Measurements from ENCODE around the gene NMT1. TPM values are rescaled to one million over a fixed set of nuclear protein-coding genes. Genes with fewer than 3 reads are reported as not detected.

The NMT1 gene
- total RNA-seq, 1 experiment from 2014 or later = 173 TPM

GRCh38 chr17:45091778-45092425, 30.8 kb downstream of the NMT1 start:
- Histone ChIP-seq H3K9me3 (ENCODE audit: control insufficient read depth in 1 of 2, insufficient read depth in 1 of 2, low read depth in 1 of 2, low read length in 2 of 2) (no peaks in the 10 kb centered on the region), H3K4me3 (replicated peaks in 1 of 2; ENCODE audit: low read depth in 1 of 2, low read length in 2 of 2) (no peak overlapping the region), H3K9ac (ENCODE audit: low read length) (no peak overlapping the region), H2AFZ (ENCODE audit: low read depth, low read length, poor library complexity, severe bottlenecking) (no peak overlapping the region), H3K9me2 (ENCODE audit: insufficient read depth) (no peaks in the 10 kb centered on the region), H3K79me2 (ENCODE audit: insufficient read depth, low read length) (peaks cover 23% of the 10 kb centered on the region), H4K20me1 (ENCODE audit: insufficient read depth) (peaks cover 4% of the 10 kb centered on the region; the same call in 1 of the 2 replicates), H3K4me1 (ENCODE audit: control insufficient read depth in 1 of 2, insufficient read depth in 2 of 2, low read length in 2 of 2) (peaks cover 3 to 24% of the 10 kb centered on the region in 2 experiments), H3K4me2 (ENCODE audit: low read length) (no peak overlapping the region), H3K27ac (ENCODE audit: low read depth, low read length) (0 out of 2 replicates have a peak overlapping the region, but pooled peaks have one; percentile 16), H3K36me3 (ENCODE audit: control insufficient read depth in 1 of 2, insufficient read depth in 2 of 2, low read length in 2 of 2) (peaks cover 53 to 62% of the 10 kb centered on the region in 2 experiments), H3K27me3 (ENCODE audit: insufficient read depth, low read length) (no peaks in the 10 kb centered on the region)
- TF ChIP-seq MAX (IDR thresholded peaks at IDR 0.05) (no peak), SRF (IDR thresholded peaks at IDR 0.05; ENCODE audit: low read depth) (no peak), POLR2AphosphoS5 (IDR thresholded peaks at IDR 0.05; ENCODE audit: low read depth, low read length) (no peak)
- intact Hi-C loops (cut with micrococcal nuclease) = loop anchor here (10.0 kb wide), 1 partner anchor 317 kb away; no protein-coding TSS in a partner anchor
- ChIA-PET CTCF (no interaction called here), RAD21 (ENCODE audit: low non-redundant PET in 1 of 2, low total read pairs in 2 of 2, uncharacterized antibody in 2 of 2, unreplicated experiment in 2 of 2) (no interaction called here), POLR2A (no interaction called here)
- DNase-seq (ENCODE audit: low read depth, low spot score) (no peak), ATAC-seq (no peak)
- no TSS peak for BruUV-seq (replicated peaks)

GRCh38 chr17:45092911-45093430, 31.9 kb downstream of the NMT1 start:
- H3K9me3 ChIP-seq (ENCODE audit: control insufficient read depth in 1 of 2, insufficient read depth in 1 of 2, low read depth in 1 of 2, low read length in 2 of 2) = no peaks in the 10 kb centered on the region
- POLR2A ChIA-PET = no interaction called here
- intact Hi-C loops (cut with micrococcal nuclease) = loop anchor here (10.0 kb wide), 1 partner anchor 318 kb away; no protein-coding TSS in a partner anchor
- H3K36me3 ChIP-seq (ENCODE audit: control insufficient read depth in 1 of 2, insufficient read depth in 2 of 2, low read length in 2 of 2) = peaks cover 49 to 61% of the 10 kb centered on the region in 2 experiments
- H4K20me1 ChIP-seq (ENCODE audit: insufficient read depth) = no peaks in the 10 kb centered on the region
- H3K9ac ChIP-seq (ENCODE audit: low read length) = peak overlapping the region; percentile 9; the same call in 1 of the 2 replicates
- peak overlapping the region; percentile 41 for H3K4me2 ChIP-seq (ENCODE audit: low read length)
- H3K4me1 ChIP-seq (ENCODE audit: control insufficient read depth in 1 of 2, insufficient read depth in 2 of 2, low read length in 2 of 2) = peaks cover 3 to 24% of the 10 kb centered on the region in 2 experiments
- CTCF ChIA-PET = no interaction called here
- no peak overlapping the region for H3K4me3 ChIP-seq (replicated peaks in 1 of 2; ENCODE audit: low read depth in 1 of 2, low read length in 2 of 2)
- RAD21 ChIA-PET (ENCODE audit: low non-redundant PET in 1 of 2, low total read pairs in 2 of 2, uncharacterized antibody in 2 of 2, unreplicated experiment in 2 of 2) = no interaction called here
- no peak for TF ChIP-seq SRF (IDR thresholded peaks at IDR 0.05; ENCODE audit: low read depth)
- TF ChIP-seq POLR2AphosphoS5 (IDR thresholded peaks at IDR 0.05; ENCODE audit: low read depth, low read length) = no peak
- TF ChIP-seq CBX3 (IDR thresholded peaks at IDR 0.05; ENCODE audit: low read depth) = no peak
- TF ChIP-seq FOSL1 (IDR thresholded peaks at IDR 0.05; ENCODE audit: low read depth) = 0 out of 2 replicates have a peak, but pooled peaks have one; percentile 20
- H3K9me2 ChIP-seq (ENCODE audit: insufficient read depth) = no peaks in the 10 kb centered on the region
- no peak overlapping the region for H2AFZ ChIP-seq (ENCODE audit: low read depth, low read length, poor library complexity, severe bottlenecking)
- H3K27me3 ChIP-seq (ENCODE audit: insufficient read depth, low read length) = no peaks in the 10 kb centered on the region
- BruUV-seq (replicated peaks) = no TSS peak
- H3K79me2 ChIP-seq (ENCODE audit: insufficient read depth, low read length) = peaks cover 23% of the 10 kb centered on the region
- H3K27ac ChIP-seq (ENCODE audit: low read depth, low read length) = peak overlapping the region; percentile 42
- DNase-seq (ENCODE audit: low read depth, low spot score) = peak; percentile 37
- peak; percentile 86 for ATAC-seq

Measured in HCT116 (cell line).